ENCODE results near the gene HMGXB4. TPM values are rescaled to one million over a fixed set of nuclear protein-coding genes. Genes with fewer than 3 reads are reported as not detected.

Gene HMGXB4
- total RNA-seq, 1 donor from 2014 or later: 6.8 TPM

- H3K9me3 ChIP-seq: no peaks in the 10 kb centered on the region
- no peaks in the 10 kb centered on the region for H3K27me3 ChIP-seq
- TF ChIP-seq CTCF (IDR thresholded peaks at IDR 0.05): no peak
- no peaks in the 10 kb centered on the region for H3K36me3 ChIP-seq
- no peak overlapping the region for H3K27ac ChIP-seq
- no peaks in the 10 kb centered on the region for H3K4me1 ChIP-seq
- DNase-seq (ENCODE audit: low spot score in 2 of 2): no peak
- no peak overlapping the region for H3K4me3 ChIP-seq
- intact Hi-C loops (cut with DNase I): no loop called here
Observed at GRCh38 chr22:35214968-35215367, 42.3 kb upstream of the HMGXB4 start.

- Histone ChIP-seq H3K36me3 (no peaks in the 10 kb centered on the region), H3K27me3 (no peaks in the 10 kb centered on the region), H3K9me3 (no peaks in the 10 kb centered on the region), H3K27ac (no peak overlapping the region), H3K4me1 (no peaks in the 10 kb centered on the region), H3K4me3 (no peak overlapping the region)
- intact Hi-C loops (cut with DNase I): no loop called here
- DNase-seq (ENCODE audit: low spot score in 2 of 2): no peak
- TF ChIP-seq CTCF (IDR thresholded peaks at IDR 0.05): no peak
Observed at GRCh38 chr22:35215993-35216392, 41.3 kb upstream of the HMGXB4 start.

- H3K9me3 ChIP-seq: no peaks in the 10 kb centered on the region
- H3K4me1 ChIP-seq: no peaks in the 10 kb centered on the region
- no peak for DNase-seq (ENCODE audit: low spot score in 2 of 2)
- intact Hi-C loops (cut with DNase I): no loop called here
- H3K4me3 ChIP-seq: no peak overlapping the region
- TF ChIP-seq CTCF (IDR thresholded peaks at IDR 0.05): no peak
- H3K27ac ChIP-seq: no peak overlapping the region
- H3K36me3 ChIP-seq: no peaks in the 10 kb centered on the region
- no peaks in the 10 kb centered on the region for H3K27me3 ChIP-seq
Observed at GRCh38 chr22:35217527-35217926, 39.8 kb upstream of the HMGXB4 start.

- no peak overlapping the region for H3K4me3 ChIP-seq
- DNase-seq (ENCODE audit: low spot score in 2 of 2): no peak
- intact Hi-C loops (cut with DNase I): no loop called here
- no peaks in the 10 kb centered on the region for H3K9me3 ChIP-seq
- H3K27ac ChIP-seq: no peak overlapping the region
- H3K4me1 ChIP-seq: no peaks in the 10 kb centered on the region
- H3K27me3 ChIP-seq: no peaks in the 10 kb centered on the region
- no peak for TF ChIP-seq CTCF (IDR thresholded peaks at IDR 0.05)
- H3K36me3 ChIP-seq: no peaks in the 10 kb centered on the region
Observed at GRCh38 chr22:35218079-35218478, 39.2 kb upstream of the HMGXB4 start.

- H3K27me3 ChIP-seq: no peaks in the 10 kb centered on the region
- intact Hi-C loops (cut with DNase I): no loop called here
- H3K4me3 ChIP-seq: no peak overlapping the region
Observed at GRCh38 chr22:35219012-35219411, 38.3 kb upstream of the HMGXB4 start.

More at GRCh38 chr22:35219012-35219411, 38.3 kb upstream of the HMGXB4 start:
- Histone ChIP-seq H3K36me3 (no peaks in the 10 kb centered on the region), H3K27ac (no peak overlapping the region), H3K9me3 (no peaks in the 10 kb centered on the region), H3K4me1 (no peaks in the 10 kb centered on the region)
- no peak for TF ChIP-seq CTCF (IDR thresholded peaks at IDR 0.05)
- DNase-seq (ENCODE audit: low spot score in 2 of 2): no peak
